ENCODE measurements around the gene CACTIN. TPM values are rescaled to one million over a fixed set of nuclear protein-coding genes. Genes with fewer than 3 reads are reported as not detected.

Gene CACTIN
- total and polyA plus RNA-seq, 2 experiments from 2014 or later: 19.4 to 49.0 TPM

- Histone ChIP-seq H3K27ac (no peak overlapping the region), H3K4me3 (no peak overlapping the region), H3K27me3 (no peaks in the 10 kb centered on the region), H3K4me1 (ENCODE audit: low read depth) (peaks cover 3% of the 10 kb centered on the region), H3K36me3 (no peaks in the 10 kb centered on the region), H3K9me3 (ENCODE audit: low read depth) (no peaks in the 10 kb centered on the region)
- DNase-seq (ENCODE audit: low read depth in 1 of 2, low spot score in 1 of 2): peak in 1 of 2 donors; percentile 44
- TF ChIP-seq CTCF (IDR thresholded peaks at IDR 0.05; ENCODE audit: low read depth, low read length): peak; percentile 29
Measured at GRCh38 chr19:3575260-3575741, 51.3 kb downstream of the CACTIN start.

- no peak for TF ChIP-seq CTCF (IDR thresholded peaks at IDR 0.05; ENCODE audit: low read depth, low read length)
- H3K36me3 ChIP-seq: no peaks in the 10 kb centered on the region
- peak; percentile 95 to 96 for DNase-seq (ENCODE audit: low read depth in 1 of 2, low spot score in 1 of 2)
- H3K27ac ChIP-seq: no peak overlapping the region
- peaks cover 3% of the 10 kb centered on the region for H3K4me1 ChIP-seq (ENCODE audit: low read depth)
- H3K9me3 ChIP-seq (ENCODE audit: low read depth): no peaks in the 10 kb centered on the region
- H3K27me3 ChIP-seq: no peaks in the 10 kb centered on the region
- peak overlapping the region; percentile 87 for H3K4me3 ChIP-seq
Measured at GRCh38 chr19:3573858-3574637, 52.5 kb downstream of the CACTIN start.

- peak overlapping the region; percentile 87 for H3K4me3 ChIP-seq
- TF ChIP-seq CTCF (IDR thresholded peaks at IDR 0.05; ENCODE audit: low read depth, low read length): no peak
- H3K27me3 ChIP-seq: no peaks in the 10 kb centered on the region
- H3K27ac ChIP-seq: no peak overlapping the region
- peaks cover 3% of the 10 kb centered on the region for H3K4me1 ChIP-seq (ENCODE audit: low read depth)
- peak in 1 of 2 donors; percentile 46 for DNase-seq (ENCODE audit: low read depth in 1 of 2, low spot score in 1 of 2)
- H3K36me3 ChIP-seq: no peaks in the 10 kb centered on the region
- no peaks in the 10 kb centered on the region for H3K9me3 ChIP-seq (ENCODE audit: low read depth)
Measured at GRCh38 chr19:3573162-3573857, 53.3 kb downstream of the CACTIN start.

GRCh38 chr19:3572855-3573161, 53.8 kb downstream of the CACTIN start, which contains the start of gene HMG20B:
HMG20B (plus strand) TSS chr19:3572944; CDS start chr19:3573310, 366 bp downstream.
- Histone ChIP-seq H3K27ac (no peak within 1 kb of the TSS), H3K9me3 (ENCODE audit: low read depth) (no peaks in the 10 kb centered on the region), H3K4me3 (peak within 1 kb of the TSS; percentile 87), H3K36me3 (no peaks in the 10 kb centered on the region), H3K4me1 (ENCODE audit: low read depth) (peaks cover 3% of the 10 kb centered on the region), H3K27me3 (no peaks in the 10 kb centered on the region)
- TF ChIP-seq CTCF (IDR thresholded peaks at IDR 0.05; ENCODE audit: low read depth, low read length): no peak
- DNase-seq (ENCODE audit: low read depth in 1 of 2, low spot score in 1 of 2): no peak

GRCh38 chr19:3572132-3572854, 54.3 kb downstream of the CACTIN start:
- no peak for TF ChIP-seq CTCF (IDR thresholded peaks at IDR 0.05; ENCODE audit: low read depth, low read length)
- H3K27me3 ChIP-seq: no peaks in the 10 kb centered on the region
- no peaks in the 10 kb centered on the region for H3K36me3 ChIP-seq
- H3K4me1 ChIP-seq (ENCODE audit: low read depth): peaks cover 3% of the 10 kb centered on the region
- peak overlapping the region; percentile 23 for H3K4me3 ChIP-seq
- DNase-seq (ENCODE audit: low read depth in 1 of 2, low spot score in 1 of 2): peak; percentile 100
- no peaks in the 10 kb centered on the region for H3K9me3 ChIP-seq (ENCODE audit: low read depth)
- H3K27ac ChIP-seq: no peak overlapping the region

All from cardiac muscle cell (in vitro differentiated cells and primary cell).